ENCODE data around the gene ASB1. TPM values are rescaled to one million over a fixed set of nuclear protein-coding genes. Genes with fewer than 3 reads are reported as not detected.
"Not testable (repeated sequence)": the region's sequence is repeated elsewhere in the genome, so short reads cannot be mapped to it uniquely, and the experiment has no call there.

The ASB1 gene
- total and polyA plus RNA-seq, 2 donors (not counting 1 experiment from before 2014, with no cell fraction given) = 19.3 to 40.6 TPM

- no peaks in the 10 kb centered on the region for H3K79me2 ChIP-seq (ENCODE audit: control insufficient read depth, insufficient read depth, low read length)
- no peak for TF ChIP-seq EZH2 (IDR thresholded peaks at IDR 0.05; ENCODE audit: low read length, missing control alignments)
- TF ChIP-seq CTCF (conservative IDR thresholded peaks at IDR 0.05 in 1 of 2, IDR thresholded peaks at IDR 0.05 in 1 of 2; ENCODE audit: low read depth in 1 of 2, low read length in 2 of 2) = no peak
- H3K9me3 ChIP-seq (ENCODE audit: control insufficient read depth, insufficient read depth, low read depth, low read length) = no peaks in the 10 kb centered on the region
- H3K9ac ChIP-seq (ENCODE audit: insufficient read depth, low read length) = no peak overlapping the region
- no peak for DNase-seq (ENCODE audit: low read depth in 2 of 2)
- H3K36me3 ChIP-seq (ENCODE audit: control insufficient read depth, insufficient read depth, low read length) = no peaks in the 10 kb centered on the region
- no peak overlapping the region for H3K27ac ChIP-seq (ENCODE audit: insufficient read depth, low read length)
- no peak overlapping the region for H2AFZ ChIP-seq (ENCODE audit: low read length)
- H3K27me3 ChIP-seq (ENCODE audit: control insufficient read depth, insufficient read depth, low read length) = no peaks in the 10 kb centered on the region
- H3K4me1 ChIP-seq (ENCODE audit: control insufficient read depth, extremely low read depth, insufficient read depth, low read length) = no peaks in the 10 kb centered on the region
- H4K20me1 ChIP-seq (ENCODE audit: control insufficient read depth, extremely low read depth, insufficient read depth, low read length) = no peaks in the 10 kb centered on the region
- H3K4me3 ChIP-seq (replicated peaks in 1 of 4; ENCODE audit: control extremely low read depth in 1 of 4, insufficient read depth in 1 of 4, low read depth in 3 of 4, low read length in 4 of 4) = no peak overlapping the region
- no peak overlapping the region for H3K4me2 ChIP-seq (ENCODE audit: extremely low read depth, insufficient read depth, low read length)
Observed at GRCh38 chr2:238401551-238401950, 25.2 kb upstream of the ASB1 start.

DNA sequence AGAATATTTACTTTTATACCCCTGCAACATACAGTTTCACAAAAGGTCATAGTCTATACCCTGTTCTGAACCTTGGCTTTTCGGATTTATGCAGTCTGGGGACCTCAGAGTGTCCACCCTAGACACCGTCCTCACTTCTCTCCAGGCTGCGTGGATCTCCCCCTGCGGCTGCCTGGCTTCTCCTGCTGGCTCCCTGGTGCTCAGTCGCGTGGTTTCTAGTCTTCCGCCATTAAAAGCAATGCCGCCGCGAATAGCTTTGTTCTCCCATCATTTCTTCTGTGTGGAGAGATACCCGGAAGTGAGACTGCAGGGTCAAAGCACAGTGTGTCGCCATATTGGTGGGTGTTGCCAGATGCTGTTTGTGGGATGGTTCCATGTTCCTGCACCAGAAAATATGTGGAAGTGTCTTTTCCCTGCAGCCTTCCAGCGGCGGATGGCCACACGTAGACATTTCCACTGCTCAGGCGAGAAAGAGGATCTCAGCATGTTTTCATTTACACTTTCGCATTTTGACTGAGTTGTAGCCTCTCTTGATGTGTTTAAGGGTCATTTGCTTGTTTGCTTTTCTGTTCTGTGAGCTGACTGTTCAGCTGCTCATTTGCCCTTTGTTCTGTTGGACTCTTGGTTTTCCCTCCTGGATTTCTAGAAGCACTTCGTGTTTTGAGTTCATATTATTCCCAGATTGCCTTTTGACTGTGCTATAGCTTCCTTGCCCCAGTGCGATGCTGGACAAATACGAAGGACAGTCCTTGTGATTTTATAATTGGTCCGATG lies 22.9 kb upstream of the ASB1 start:
- TF ChIP-seq EZH2 (IDR thresholded peaks at IDR 0.05; ENCODE audit: low read length, missing control alignments) (no peak), CTCF (conservative IDR thresholded peaks at IDR 0.05 in 1 of 2, IDR thresholded peaks at IDR 0.05 in 1 of 2; ENCODE audit: low read depth in 1 of 2, low read length in 2 of 2) (no peak)

GRCh38 chr2:238404406-238405216 lies 22.1 kb upstream of the ASB1 start:
- no peak for DNase-seq (ENCODE audit: low read depth in 2 of 2)
- Histone ChIP-seq H2AFZ (ENCODE audit: low read length) (no peak overlapping the region), H4K20me1 (ENCODE audit: control insufficient read depth, extremely low read depth, insufficient read depth, low read length) (no peaks in the 10 kb centered on the region), H3K4me2 (ENCODE audit: extremely low read depth, insufficient read depth, low read length) (no peak overlapping the region), H3K4me3 (replicated peaks in 1 of 4; ENCODE audit: control extremely low read depth in 1 of 4, insufficient read depth in 1 of 4, low read depth in 3 of 4, low read length in 4 of 4) (no peak overlapping the region), H3K9me3 (ENCODE audit: control insufficient read depth, insufficient read depth, low read depth, low read length) (no peaks in the 10 kb centered on the region), H3K27me3 (ENCODE audit: control insufficient read depth, insufficient read depth, low read length) (no peaks in the 10 kb centered on the region), H3K4me1 (ENCODE audit: control insufficient read depth, extremely low read depth, insufficient read depth, low read length) (no peaks in the 10 kb centered on the region), H3K36me3 (ENCODE audit: control insufficient read depth, insufficient read depth, low read length) (no peaks in the 10 kb centered on the region), H3K79me2 (ENCODE audit: control insufficient read depth, insufficient read depth, low read length) (no peaks in the 10 kb centered on the region), H3K9ac (ENCODE audit: insufficient read depth, low read length) (no peak overlapping the region), H3K27ac (ENCODE audit: insufficient read depth, low read length) (no peak overlapping the region)
- TF ChIP-seq CTCF (conservative IDR thresholded peaks at IDR 0.05 in 1 of 2, IDR thresholded peaks at IDR 0.05 in 1 of 2; ENCODE audit: low read depth in 1 of 2, low read length in 2 of 2) = no peak
- TF ChIP-seq EZH2 (IDR thresholded peaks at IDR 0.05; ENCODE audit: low read length, missing control alignments) = no peak

More for the DNA sequence above, 22.9 kb upstream of the ASB1 start:
- no peak overlapping the region for H3K4me3 ChIP-seq (replicated peaks in 1 of 4; ENCODE audit: control extremely low read depth in 1 of 4, insufficient read depth in 1 of 4, low read depth in 3 of 4, low read length in 4 of 4)
- no peaks in the 10 kb centered on the region for H3K79me2 ChIP-seq (ENCODE audit: control insufficient read depth, insufficient read depth, low read length)
- H4K20me1 ChIP-seq (ENCODE audit: control insufficient read depth, extremely low read depth, insufficient read depth, low read length) = no peaks in the 10 kb centered on the region
- H2AFZ ChIP-seq (ENCODE audit: low read length) = no peak overlapping the region
- H3K4me1 ChIP-seq (ENCODE audit: control insufficient read depth, extremely low read depth, insufficient read depth, low read length) = no peaks in the 10 kb centered on the region
- no peak for DNase-seq (ENCODE audit: low read depth in 2 of 2)
- H3K36me3 ChIP-seq (ENCODE audit: control insufficient read depth, insufficient read depth, low read length) = no peaks in the 10 kb centered on the region
- H3K27me3 ChIP-seq (ENCODE audit: control insufficient read depth, insufficient read depth, low read length) = no peaks in the 10 kb centered on the region
- H3K9me3 ChIP-seq (ENCODE audit: control insufficient read depth, insufficient read depth, low read depth, low read length) = no peaks in the 10 kb centered on the region
- no peak overlapping the region for H3K27ac ChIP-seq (ENCODE audit: insufficient read depth, low read length)
- H3K4me2 ChIP-seq (ENCODE audit: extremely low read depth, insufficient read depth, low read length) = no peak overlapping the region
- no peak overlapping the region for H3K9ac ChIP-seq (ENCODE audit: insufficient read depth, low read length)

DNA sequence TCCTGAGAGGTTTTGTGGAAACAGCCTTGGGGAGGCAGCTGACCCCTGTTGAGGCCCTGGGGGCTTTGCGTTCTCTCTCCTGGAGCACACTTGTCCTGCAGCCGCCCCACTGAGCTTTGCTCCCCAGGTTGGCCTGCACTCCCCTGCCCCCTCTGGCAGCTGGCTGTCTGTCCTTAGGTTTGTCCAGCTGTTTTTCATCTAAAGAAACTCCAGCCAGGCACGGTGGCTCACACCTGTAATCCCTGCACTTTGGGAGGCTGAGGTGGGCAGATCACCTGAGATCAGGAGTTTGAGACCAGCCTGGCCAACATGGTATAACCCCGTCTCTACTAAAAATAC lies 21.5 kb upstream of the ASB1 start:
- not testable (repeated sequence) for DNase-seq (ENCODE audit: low read depth in 2 of 2); H3K4me2 ChIP-seq (ENCODE audit: extremely low read depth, insufficient read depth, low read length); H3K79me2 ChIP-seq (ENCODE audit: control insufficient read depth, insufficient read depth, low read length); H2AFZ ChIP-seq (ENCODE audit: low read length); H3K4me1 ChIP-seq (ENCODE audit: control insufficient read depth, extremely low read depth, insufficient read depth, low read length); H3K9me3 ChIP-seq (ENCODE audit: control insufficient read depth, insufficient read depth, low read depth, low read length); H3K9ac ChIP-seq (ENCODE audit: insufficient read depth, low read length); H3K27ac ChIP-seq (ENCODE audit: insufficient read depth, low read length); H4K20me1 ChIP-seq (ENCODE audit: control insufficient read depth, extremely low read depth, insufficient read depth, low read length); H3K27me3 ChIP-seq (ENCODE audit: control insufficient read depth, insufficient read depth, low read length); H3K4me3 ChIP-seq (replicated peaks in 1 of 4; ENCODE audit: control extremely low read depth in 1 of 4, insufficient read depth in 1 of 4, low read depth in 3 of 4, low read length in 4 of 4); H3K36me3 ChIP-seq (ENCODE audit: control insufficient read depth, insufficient read depth, low read length)
